Body of pancreas (tissue), 4 donors: ENCODE results near the gene ADGRE2. TPM values are rescaled to one million over a fixed set of nuclear protein-coding genes. Genes with fewer than 3 reads are reported as not detected.
"Not testable (repeated sequence)": the region's sequence is repeated elsewhere in the genome, so short reads cannot be mapped to it uniquely, and the experiment has no call there.

Experiments used
- ATAC-seq: fragments of 150-250 bp; one replicate; pipeline ENCODE4 v1.9.1; 2016
- DNase-seq, 4 donors: peaks; one replicate each; pipeline ENCODE4 v3.0.0-alpha.2; 2019
- H3K27ac ChIP-seq, 4 donors: fragments of 200-600 bp; sonication (generic); 1 replicate in 3 of 4; 2 replicates in 1 of 4; pipeline versions ENCODE4 v1.5.1 to v1.6.1; 2016 to 2019; ENCODE audit warnings: mild to moderate bottlenecking in 1 of 4, mixed read lengths in 1 of 4, moderate library complexity in 1 of 4
- H3K27me3 ChIP-seq, 2 donors: fragments of 200-600 bp; sonication (generic); one replicate each; pipeline ENCODE4 v1.6.0; 2016; ENCODE audit warnings: mild to moderate bottlenecking in 1 of 2
- H3K36me3 ChIP-seq, 2 donors: fragments of 200-600 bp; sonication (generic); replicated peaks in 1 of 2; 2 replicates each; pipeline ENCODE4 v1.5.1; 2016; ENCODE audit warnings: low read depth in 2 of 2; ENCODE audit not compliant: insufficient read depth in 1 of 2
- H3K4me1 ChIP-seq: fragments of 200-600 bp; sonication (generic); one replicate; pipeline ENCODE4 v1.6.0; 2016
- H3K4me3 ChIP-seq, 2 donors: fragments of 200-600 bp; sonication (generic); 1 replicate in 1 of 2; 2 replicates in 1 of 2; pipeline ENCODE4 v1.5.1; 2016 to 2019
- H3K9me3 ChIP-seq, 3 donors: fragments of 200-600 bp; sonication (generic); 1 replicate in 2 of 3; 2 replicates in 1 of 3; pipeline ENCODE4 v1.5.1; 2016
- CTCF ChIP-seq, 7 experiments: fragments of 450-650 bp in 4 of 7; fragments of 200-600 bp in 3 of 7; sonication (generic) in 3 of 7; IDR thresholded peaks; one replicate each; pipeline ENCODE4 v1.5.1; 2016 to 2019; ENCODE audit warnings: antibody characterized with exemption in 7 of 7
- POLR2A ChIP-seq, 3 donors: fragments of 450-650 bp; IDR thresholded peaks; one replicate each; pipeline ENCODE4 v1.6.1; 2016; ENCODE audit warnings: antibody characterized with exemption in 3 of 3, mild to moderate bottlenecking in 2 of 3
- WGBS, 2 donors: methylation state at CpG; one replicate each; pipeline ENCODE4 v1.1.5; 2017; 5-methylcytosine and 5-hydroxymethylcytosine counted together
- intact Hi-C: fragments of 100-400 bp; cut with DNase I; formaldehyde crosslinking; loops from one replicate; pipeline ENCODE4 v1.15.1; 2023
- total RNA-seq, 2 donors: library from RNA; depleted of rRNA; stranded (reverse); fragments of >200 nt; gene quantifications; one replicate each; pipeline ENCODE4 v1.1.0, GENCODE V29; 2016

Gene ADGRE2
- total RNA-seq, 2 donors from 2014 or later = 0.33 to 1.3 TPM

GRCh38 chr19:14767466-14767971 is 10.8 kb downstream of the ADGRE2 start:
- Histone ChIP-seq H3K4me3 (no peak overlapping the region), H3K27me3 (no peaks in the 10 kb centered on the region), H3K9me3 (no peaks in the 10 kb centered on the region), H3K36me3 (no peaks in the 10 kb centered on the region), H3K4me1 (no peaks in the 10 kb centered on the region), H3K27ac (no peak overlapping the region)
- DNase-seq (no peak), ATAC-seq (no peak)
- intact Hi-C loops = no loop called here
- WGBS, 2 donors = 64 to 77% methylated on average over 2 of the region's 2 CpGs
- TF ChIP-seq POLR2A (IDR thresholded peaks at IDR 0.05) = no peak
- TF ChIP-seq CTCF (IDR thresholded peaks at IDR 0.05) = no peak

GRCh38 chr19:14765841-14766240 is 12.5 kb downstream of the ADGRE2 start:
- ATAC-seq, DNase-seq, H3K27ac ChIP-seq, H3K4me1 ChIP-seq, intact Hi-C loops, H3K4me3 ChIP-seq, H3K27me3 ChIP-seq, H3K9me3 ChIP-seq, H3K36me3 ChIP-seq: not testable (repeated sequence)
- 66 to 68% methylated on average over 12 to 13 of the region's 15 CpGs for WGBS, 2 donors

GRCh38 chr19:14765403-14765802 is 13.0 kb downstream of the ADGRE2 start:
- DNase-seq, H3K4me3 ChIP-seq, intact Hi-C loops, H3K36me3 ChIP-seq, H3K27ac ChIP-seq, H3K27me3 ChIP-seq, H3K4me1 ChIP-seq, H3K9me3 ChIP-seq, ATAC-seq: not testable (repeated sequence)
- WGBS, 2 donors = 67 to 74% methylated on average over 8 to 14 of the region's 18 CpGs

GRCh38 chr19:14764401-14764800 is 14.0 kb downstream of the ADGRE2 start:
- no peaks in the 10 kb centered on the region for H3K9me3 ChIP-seq
- 52 to 71% methylated on average over 7 to 9 of the region's 9 CpGs for WGBS, 2 donors
- no peak for TF ChIP-seq CTCF (IDR thresholded peaks at IDR 0.05)
- TF ChIP-seq POLR2A (IDR thresholded peaks at IDR 0.05) = no peak
- no peak overlapping the region for H3K4me3 ChIP-seq
- H3K36me3 ChIP-seq = no peaks in the 10 kb centered on the region
- no peaks in the 10 kb centered on the region for H3K27me3 ChIP-seq
- DNase-seq (no peak), ATAC-seq (no peak)
- intact Hi-C loops = no loop called here
- no peaks in the 10 kb centered on the region for H3K4me1 ChIP-seq
- no peak overlapping the region for H3K27ac ChIP-seq

- Histone ChIP-seq H3K4me3 (no peak overlapping the region), H3K4me1 (no peaks in the 10 kb centered on the region), H3K27ac (no peak overlapping the region), H3K9me3 (no peaks in the 10 kb centered on the region), H3K36me3 (no peaks in the 10 kb centered on the region), H3K27me3 (no peaks in the 10 kb centered on the region)
- 54 to 61% methylated on average over 3 to 4 of the region's 4 CpGs for WGBS, 2 donors
- ATAC-seq = no peak
- intact Hi-C loops = no loop called here
- TF ChIP-seq POLR2A (IDR thresholded peaks at IDR 0.05) = no peak
- no peak for DNase-seq
Observed at GRCh38 chr19:14763497-14764145, 14.7 kb downstream of the ADGRE2 start.

- Histone ChIP-seq H3K4me3 (no peak overlapping the region), H3K27me3 (no peaks in the 10 kb centered on the region), H3K9me3 (no peaks in the 10 kb centered on the region), H3K27ac (no peak overlapping the region), H3K4me1 (no peaks in the 10 kb centered on the region), H3K36me3 (no peaks in the 10 kb centered on the region)
- TF ChIP-seq CTCF (IDR thresholded peaks at IDR 0.05) = no peak
- TF ChIP-seq POLR2A (IDR thresholded peaks at IDR 0.05) = no peak
- WGBS, 2 donors = 87 to 88% methylated on average over 2 of the region's 2 CpGs
- DNase-seq (no peak), ATAC-seq (no peak)
- intact Hi-C loops = no loop called here
Observed at GRCh38 chr19:14762111-14762510, 16.2 kb downstream of the ADGRE2 start.
